ENCODE measurements around the gene PTBP1. TPM values are rescaled to one million over a fixed set of nuclear protein-coding genes. Genes with fewer than 3 reads are reported as not detected.

The PTBP1 gene
- total RNA-seq, 2 experiments from 2014 or later: 315 to 479 TPM

- ChIA-PET CTCF (ENCODE audit: unreplicated experiment) (no interaction called here), POLR2A (no interaction called here)
- no peaks in the 10 kb centered on the region for H3K4me1 ChIP-seq (ENCODE audit: insufficient read depth, low read length, poor library complexity, severe bottlenecking)
- H3K9me2 ChIP-seq (ENCODE audit: insufficient read depth, low read length): no peaks in the 10 kb centered on the region
- TF ChIP-seq CTCF (conservative IDR thresholded peaks at IDR 0.05; ENCODE audit: low read length): no peak
- TF ChIP-seq EZH2phosphoT487 (IDR thresholded peaks at IDR 0.05; ENCODE audit: borderline replicate concordance, low read depth, low read length): no peak
- no peak within 1 kb of the TSS for H2AFZ ChIP-seq (ENCODE audit: low read length)
- intact Hi-C loops (cut with micrococcal nuclease; ENCODE audit: unreplicated experiment): no loop called here
- no peaks in the 10 kb centered on the region for H3K36me3 ChIP-seq (ENCODE audit: insufficient read depth, low read length)
- H3K4me3 ChIP-seq (ENCODE audit: low read depth, low read length, poor library complexity, severe bottlenecking): no peak within 1 kb of the TSS
- no peaks in the 10 kb centered on the region for H3K79me2 ChIP-seq (ENCODE audit: insufficient read depth, low read depth, low read length)
- no peak within 1 kb of the TSS for H3K4me2 ChIP-seq (ENCODE audit: low read length)
- BruUV-seq (replicated peaks): no TSS peak
- DNase-seq (ENCODE audit: low spot score): no peak
- no peaks in the 10 kb centered on the region for H4K20me1 ChIP-seq (ENCODE audit: insufficient read depth, low read length)
- no peaks in the 10 kb centered on the region for H3K9me3 ChIP-seq (ENCODE audit: low read length)
- H3K27ac ChIP-seq (ENCODE audit: low read depth, low read length, poor library complexity, severe bottlenecking): no peak within 1 kb of the TSS
These were observed 30.6 kb downstream of the PTBP1 start, which contains the start of gene AZU1 for GRCh38 chr19:827710-828321. Gene AZU1, plus strand, starts transcription at chr19:827837. Its CDS starts 10 bp downstream, at chr19:827847.

DNA sequence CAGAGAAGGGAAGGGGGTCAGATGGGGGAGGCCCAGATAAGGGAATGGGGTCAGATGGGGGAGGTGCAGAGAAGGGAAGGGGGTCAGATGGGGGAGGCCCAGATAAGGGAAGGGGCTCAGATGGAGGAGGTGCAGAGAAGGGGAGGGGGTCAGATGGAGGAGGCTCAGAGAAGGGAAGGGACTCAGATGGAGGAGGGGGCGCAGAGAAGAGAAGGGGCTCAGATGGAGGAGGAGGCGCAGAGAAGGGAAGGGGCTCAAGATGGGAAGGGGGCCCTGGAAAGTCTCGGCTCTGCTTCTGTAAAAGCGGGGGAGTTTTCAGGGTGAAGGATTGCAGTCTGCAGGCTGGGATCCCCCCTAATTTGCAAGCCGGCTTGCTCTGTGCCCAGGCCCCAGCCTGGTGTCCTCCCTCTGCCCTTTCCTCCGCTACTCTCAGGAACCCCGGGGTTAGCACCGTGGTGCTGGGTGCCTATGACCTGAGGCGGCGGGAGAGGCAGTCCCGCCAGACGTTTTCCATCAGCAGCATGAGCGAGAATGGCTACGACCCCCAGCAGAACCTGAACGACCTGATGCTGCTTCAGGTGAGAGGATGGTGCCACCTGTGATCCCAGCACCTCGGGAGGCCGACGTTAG is 32.0 kb downstream of the PTBP1 start:
- CTCF ChIA-PET (ENCODE audit: unreplicated experiment): no interaction called here
- Histone ChIP-seq H3K36me3 (ENCODE audit: insufficient read depth, low read length) (no peaks in the 10 kb centered on the region), H3K4me3 (ENCODE audit: low read depth, low read length, poor library complexity, severe bottlenecking) (no peak overlapping the region), H3K79me2 (ENCODE audit: insufficient read depth, low read depth, low read length) (no peaks in the 10 kb centered on the region), H3K4me2 (ENCODE audit: low read length) (no peak overlapping the region), H3K9me2 (ENCODE audit: insufficient read depth, low read length) (no peaks in the 10 kb centered on the region), H3K27ac (ENCODE audit: low read depth, low read length, poor library complexity, severe bottlenecking) (no peak overlapping the region), H3K9me3 (ENCODE audit: low read length) (no peaks in the 10 kb centered on the region), H2AFZ (ENCODE audit: low read length) (no peak overlapping the region), H3K4me1 (ENCODE audit: insufficient read depth, low read length, poor library complexity, severe bottlenecking) (no peaks in the 10 kb centered on the region), H4K20me1 (ENCODE audit: insufficient read depth, low read length) (no peaks in the 10 kb centered on the region)
- no peak for TF ChIP-seq EZH2phosphoT487 (IDR thresholded peaks at IDR 0.05; ENCODE audit: borderline replicate concordance, low read depth, low read length)
- TF ChIP-seq CTCF (conservative IDR thresholded peaks at IDR 0.05; ENCODE audit: low read length): no peak
- no TSS peak for BruUV-seq (replicated peaks)
- POLR2A ChIA-PET: no interaction called here
- no peak for DNase-seq (ENCODE audit: low spot score)
- intact Hi-C loops (cut with micrococcal nuclease; ENCODE audit: unreplicated experiment): no loop called here

Measured in OCI-LY7 (cell line).